Endothelial cell of umbilical vein (primary cell): Measurements from ENCODE around the gene RCOR2. TPM values are rescaled to one million over a fixed set of nuclear protein-coding genes. Genes with fewer than 3 reads are reported as not detected.

Experiments used
- BruUV-seq: library from RNA; stranded (reverse); fragments of 400-500 nt; replicated peaks from 2 replicates; lab custom pipeline; 2021; lab: Mats Ljungman, UMichigan
- CTCF ChIA-PET: fragments of 300-600, 350-600 bp; sonication (Branson Sonifier 250); formaldehyde crosslinking; loops from one replicate; lab custom pipeline; 2021; ENCODE audit warnings: antibody characterized with exemption, inconsistent platforms; lab: Charles Lee
- POLR2A ChIA-PET: fragments of 300-600, 350-600 bp; sonication (Branson Sonifier 250); formaldehyde crosslinking; loops from one replicate; lab custom pipeline; 2021; ENCODE audit warnings: antibody characterized with exemption, inconsistent platforms; lab: Charles Lee
- DNase-seq: peaks from one replicate; pipeline ENCODE4 v3.0.0-alpha.2; 2011; ENCODE audit warnings: low read depth, low spot score
- FAIRE-seq: peaks from 2 replicates; lab custom pipeline; 2011; peaks lifted over from hg19 to GRCh38; lab: Jason Lieb, UNC
- H2AFZ ChIP-seq: 2 replicates; pipeline ENCODE4 v1.6.0; 2012; ENCODE audit warnings: low read depth, low read length, control low read depth, inconsistent platforms
- H3K27ac ChIP-seq: 2 replicates; pipeline ENCODE4 v1.5.1; 2011; ENCODE audit warnings: low read depth, mild to moderate bottlenecking, control low read depth, low read length, moderate library complexity; ENCODE audit not compliant: insufficient read depth
- H3K27me3 ChIP-seq, 2 experiments: 2 replicates each; pipeline versions ENCODE4 v1.6.0 to v1.6.1; 2011; ENCODE audit warnings: low read length in 2 of 2, mixed read lengths in 1 of 2; ENCODE audit not compliant: control insufficient read depth in 2 of 2, insufficient read depth in 2 of 2
- H3K36me3 ChIP-seq, 2 experiments: 2 replicates in 1 of 2; 3 replicates in 1 of 2; pipeline ENCODE4 v1.5.1; 2011; ENCODE audit warnings: low read length in 2 of 2, mild to moderate bottlenecking in 1 of 2, moderate library complexity in 1 of 2; ENCODE audit not compliant: control insufficient read depth in 2 of 2, insufficient read depth in 2 of 2; ENCODE audit errors: extremely low read depth in 1 of 2
- H3K4me1 ChIP-seq: 3 replicates; pipeline ENCODE4 v1.5.1; 2011; ENCODE audit warnings: mild to moderate bottlenecking, low read length; ENCODE audit not compliant: control insufficient read depth, insufficient read depth; ENCODE audit errors: extremely low read depth
- H3K4me2 ChIP-seq: 2 replicates; pipeline ENCODE4 v1.6.1; 2011; ENCODE audit warnings: low read length, control low read depth, mixed read lengths; ENCODE audit not compliant: insufficient read depth
- H3K4me3 ChIP-seq, 3 experiments: fragments of 200-600 bp in 1 of 3; sonication (generic), shearing (Covaris generic) in 1 of 3; replicated peaks in 1 of 3; 2 replicates each; pipeline ENCODE4 v1.5.1; 2011 to 2016; ENCODE audit warnings: control low read depth in 3 of 3, low read length in 3 of 3, mild to moderate bottlenecking in 2 of 3, inconsistent platforms in 1 of 3, low read depth in 1 of 3, moderate library complexity in 1 of 3; ENCODE audit not compliant: insufficient read depth in 1 of 3
- H3K79me2 ChIP-seq: 2 replicates; pipeline ENCODE4 v1.6.0; 2012; ENCODE audit warnings: low read length, inconsistent platforms; ENCODE audit not compliant: control insufficient read depth, insufficient read depth
- H3K9ac ChIP-seq: replicated peaks from 2 replicates; pipeline ENCODE3; 2011; ENCODE audit warnings: low read length, control low read depth; ENCODE audit not compliant: insufficient read depth; ENCODE audit errors: extremely low read depth
- H3K9me1 ChIP-seq: replicated peaks from 3 replicates; pipeline ENCODE4 v1.6.0; 2011; ENCODE audit warnings: mild to moderate bottlenecking, low read length; ENCODE audit not compliant: control insufficient read depth, insufficient read depth; ENCODE audit errors: extremely low read depth
- H3K9me3 ChIP-seq: replicated peaks from 2 replicates; pipeline ENCODE4 v1.5.1; 2012; ENCODE audit warnings: low read length, inconsistent platforms; ENCODE audit not compliant: control insufficient read depth, insufficient read depth
- H4K20me1 ChIP-seq: replicated peaks from 2 replicates; pipeline ENCODE3; 2011; ENCODE audit warnings: mild to moderate bottlenecking, low read length; ENCODE audit not compliant: control insufficient read depth, insufficient read depth; ENCODE audit errors: extremely low read depth
- EZH2 ChIP-seq: IDR thresholded peaks from 2 replicates; pipeline ENCODE4 v1.6.1; 2012; ENCODE audit warnings: borderline replicate concordance, low read depth, mild to moderate bottlenecking, moderate library complexity, low read length, inconsistent platforms; ENCODE audit not compliant: severe bottlenecking
- FOS ChIP-seq: IDR thresholded peaks from 2 replicates; pipeline ENCODE4 v1.6.1; 2011; ENCODE audit warnings: mild to moderate bottlenecking, low read length, moderate library complexity, borderline replicate concordance; ENCODE audit not compliant: insufficient read depth
- GATA2 ChIP-seq: IDR thresholded peaks from 2 replicates; pipeline ENCODE4 v1.7.0; 2011; ENCODE audit warnings: low read depth, mild to moderate bottlenecking, moderate library complexity, mixed read lengths, low read length; ENCODE audit not compliant: insufficient read length, insufficient read depth
- JUN ChIP-seq: IDR thresholded peaks from 2 replicates; pipeline ENCODE4 v1.6.1; 2011; ENCODE audit warnings: borderline replicate concordance, low read depth; ENCODE audit not compliant: insufficient read length, insufficient read depth
- MYC ChIP-seq: IDR thresholded peaks from one replicate; pipeline ENCODE4 v1.6.1; 2011; ENCODE audit warnings: mild to moderate bottlenecking, low read depth, low read length
- POLR2A ChIP-seq: IDR thresholded peaks from 2 replicates; pipeline ENCODE4 v1.6.1; 2012; ENCODE audit warnings: low read depth, mild to moderate bottlenecking, control low read depth, low read length
- POLR2AphosphoS5 ChIP-seq: IDR thresholded peaks from 2 replicates; pipeline ENCODE4 v1.6.1; 2012; ENCODE audit warnings: low read depth, mild to moderate bottlenecking, control low read depth, low read length, moderate library complexity; ENCODE audit not compliant: insufficient read depth
- dilution Hi-C: fragments of 300-500 bp; cut with MboI; formaldehyde crosslinking; loops from one replicate; pipeline ENCODE4 v1.15.0; 2019; ENCODE audit warnings: low sequenced_read_pairs; ENCODE audit not compliant: extremely low pct_ligation_motif_present
- intact Hi-C: fragments of 100-400 bp; cut with micrococcal nuclease; formaldehyde crosslinking; loops from one replicate; pipeline ENCODE4 v1.10.0; 2022
- polyA plus RNA-seq, 4 experiments: library from polyadenylated mRNA; depleted of rRNA in 3 of 4; stranded (reverse) in 3 of 4; unstranded in 1 of 4; fragments of >200 nt; gene quantifications; 2 replicates each; pipeline versions ENCODE4 v1.2.1 to v1.2.3, GENCODE V29; 2011 to 2012; ENCODE audit warnings: missing spikeins in 1 of 4
- total RNA-seq: library from RNA; stranded (reverse); gene quantifications from 2 replicates; pipeline ENCODE4 v1.2.3, GENCODE V29; 2021
- TF ChIP-seq, protein P1 (sequence below): IDR thresholded peaks from 2 replicates; pipeline ENCODE4 v1.6.1; 2011; ENCODE audit not compliant: insufficient read depth, insufficient read length
- TF ChIP-seq, protein P2 (sequence below), 2 donors: IDR thresholded peaks; 1 replicate in 1 of 2; 2 replicates in 1 of 2; pipeline ENCODE4 v1.5.1; 2011; ENCODE audit warnings: low read length in 2 of 2, mild to moderate bottlenecking in 2 of 2, moderate library complexity in 2 of 2, control low read depth in 1 of 2, inconsistent platforms in 1 of 2, low read depth in 1 of 2; ENCODE audit not compliant: insufficient read depth in 1 of 2; ENCODE audit errors: extremely low read depth in 1 of 2

Gene RCOR2
- total and polyA plus RNA-seq, 2 donors (not counting 3 experiments of a cell fraction or from before 2014, with no cell fraction given), result 0.13 to 0.63 TPM

GRCh38 chr11:63873311-63873710 lies 43.7 kb downstream of the RCOR2 start:
- no peak overlapping the region for H3K9ac ChIP-seq
- ChIA-PET CTCF (interaction anchor here (0.6 to 2.2 kb wide), 7 partner anchors 10 to 105 kb away, joined by 3 to 52 read pairs (median 4); partner anchors contain the start of genes MARK2 and ZFTA), POLR2A (no interaction called here)
- no peaks in the 10 kb centered on the region for H3K9me3 ChIP-seq
- no peaks in the 10 kb centered on the region for H3K36me3 ChIP-seq
- peaks cover 14% of the 10 kb centered on the region for H3K4me1 ChIP-seq
- H4K20me1 ChIP-seq, result no peaks in the 10 kb centered on the region
- intact Hi-C loops, result no loop called here
- no peak for FAIRE-seq
- no peaks in the 10 kb centered on the region for H3K27me3 ChIP-seq
- H3K79me2 ChIP-seq, result peaks cover 71% of the 10 kb centered on the region
- no peak overlapping the region for H3K4me3 ChIP-seq
- H2AFZ ChIP-seq, result no peak overlapping the region
- no peak overlapping the region for H3K4me2 ChIP-seq
- no TSS peak for BruUV-seq
- dilution Hi-C loops, result no loop called here
- H3K27ac ChIP-seq, result no peak overlapping the region
- TF ChIP-seq, protein P1, sequence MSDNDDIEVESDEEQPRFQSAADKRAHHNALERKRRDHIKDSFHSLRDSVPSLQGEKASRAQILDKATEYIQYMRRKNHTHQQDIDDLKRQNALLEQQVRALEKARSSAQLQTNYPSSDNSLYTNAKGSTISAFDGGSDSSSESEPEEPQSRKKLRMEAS, result no peak
- TF ChIP-seq POLR2A, result no peak
- no peak for TF ChIP-seq GATA2
- no peak for TF ChIP-seq MYC
- TF ChIP-seq JUN, result no peak
- TF ChIP-seq FOS, result no peak
- TF ChIP-seq POLR2AphosphoS5, result no peak
- TF ChIP-seq EZH2, result no peak
- TF ChIP-seq, protein P2, sequence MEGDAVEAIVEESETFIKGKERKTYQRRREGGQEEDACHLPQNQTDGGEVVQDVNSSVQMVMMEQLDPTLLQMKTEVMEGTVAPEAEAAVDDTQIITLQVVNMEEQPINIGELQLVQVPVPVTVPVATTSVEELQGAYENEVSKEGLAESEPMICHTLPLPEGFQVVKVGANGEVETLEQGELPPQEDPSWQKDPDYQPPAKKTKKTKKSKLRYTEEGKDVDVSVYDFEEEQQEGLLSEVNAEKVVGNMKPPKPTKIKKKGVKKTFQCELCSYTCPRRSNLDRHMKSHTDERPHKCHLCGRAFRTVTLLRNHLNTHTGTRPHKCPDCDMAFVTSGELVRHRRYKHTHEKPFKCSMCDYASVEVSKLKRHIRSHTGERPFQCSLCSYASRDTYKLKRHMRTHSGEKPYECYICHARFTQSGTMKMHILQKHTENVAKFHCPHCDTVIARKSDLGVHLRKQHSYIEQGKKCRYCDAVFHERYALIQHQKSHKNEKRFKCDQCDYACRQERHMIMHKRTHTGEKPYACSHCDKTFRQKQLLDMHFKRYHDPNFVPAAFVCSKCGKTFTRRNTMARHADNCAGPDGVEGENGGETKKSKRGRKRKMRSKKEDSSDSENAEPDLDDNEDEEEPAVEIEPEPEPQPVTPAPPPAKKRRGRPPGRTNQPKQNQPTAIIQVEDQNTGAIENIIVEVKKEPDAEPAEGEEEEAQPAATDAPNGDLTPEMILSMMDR (IDR thresholded peaks at IDR 0.05; ENCODE audit: extremely low read depth in 1 of 2, insufficient read depth in 1 of 2, low read depth in 1 of 2, low read length in 2 of 2), result no peak
- no peak for DNase-seq
- no peaks in the 10 kb centered on the region for H3K9me1 ChIP-seq
